Endothelial cell of umbilical vein (primary cell): ENCODE results near the gene AZGP1. TPM values are rescaled to one million over a fixed set of nuclear protein-coding genes. Genes with fewer than 3 reads are reported as not detected.

ENCODE experiments used
- BruUV-seq: library from RNA; stranded (reverse); fragments of 400-500 nt; replicated peaks from 2 replicates; lab custom pipeline; 2021; lab: Mats Ljungman, UMichigan
- CTCF ChIA-PET: fragments of 300-600, 350-600 bp; sonication (Branson Sonifier 250); formaldehyde crosslinking; loops from one replicate; lab custom pipeline; 2021; ENCODE audit warnings: antibody characterized with exemption, inconsistent platforms; lab: Charles Lee
- POLR2A ChIA-PET: fragments of 300-600, 350-600 bp; sonication (Branson Sonifier 250); formaldehyde crosslinking; loops from one replicate; lab custom pipeline; 2021; ENCODE audit warnings: antibody characterized with exemption, inconsistent platforms; lab: Charles Lee
- DNase-seq: peaks from one replicate; pipeline ENCODE4 v3.0.0-alpha.2; 2011; ENCODE audit warnings: low read depth, low spot score
- FAIRE-seq: peaks from 2 replicates; lab custom pipeline; 2011; peaks lifted over from hg19 to GRCh38; lab: Jason Lieb, UNC
- H2AFZ ChIP-seq: 2 replicates; pipeline ENCODE4 v1.6.0; 2012; ENCODE audit warnings: low read depth, low read length, control low read depth, inconsistent platforms
- H3K27ac ChIP-seq: 2 replicates; pipeline ENCODE4 v1.5.1; 2011; ENCODE audit warnings: low read depth, mild to moderate bottlenecking, control low read depth, low read length, moderate library complexity; ENCODE audit not compliant: insufficient read depth
- H3K27me3 ChIP-seq, 2 experiments: 2 replicates each; pipeline versions ENCODE4 v1.6.0 to v1.6.1; 2011; ENCODE audit warnings: low read length in 2 of 2, mixed read lengths in 1 of 2; ENCODE audit not compliant: control insufficient read depth in 2 of 2, insufficient read depth in 2 of 2
- H3K36me3 ChIP-seq, 2 experiments: 2 replicates in 1 of 2; 3 replicates in 1 of 2; pipeline ENCODE4 v1.5.1; 2011; ENCODE audit warnings: low read length in 2 of 2, mild to moderate bottlenecking in 1 of 2, moderate library complexity in 1 of 2; ENCODE audit not compliant: control insufficient read depth in 2 of 2, insufficient read depth in 2 of 2; ENCODE audit errors: extremely low read depth in 1 of 2
- H3K4me1 ChIP-seq: 3 replicates; pipeline ENCODE4 v1.5.1; 2011; ENCODE audit warnings: mild to moderate bottlenecking, low read length; ENCODE audit not compliant: control insufficient read depth, insufficient read depth; ENCODE audit errors: extremely low read depth
- H3K4me2 ChIP-seq: 2 replicates; pipeline ENCODE4 v1.6.1; 2011; ENCODE audit warnings: low read length, control low read depth, mixed read lengths; ENCODE audit not compliant: insufficient read depth
- H3K4me3 ChIP-seq, 3 experiments: fragments of 200-600 bp in 1 of 3; sonication (generic), shearing (Covaris generic) in 1 of 3; replicated peaks in 1 of 3; 2 replicates each; pipeline ENCODE4 v1.5.1; 2011 to 2016; ENCODE audit warnings: control low read depth in 3 of 3, low read length in 3 of 3, mild to moderate bottlenecking in 2 of 3, inconsistent platforms in 1 of 3, low read depth in 1 of 3, moderate library complexity in 1 of 3; ENCODE audit not compliant: insufficient read depth in 1 of 3
- H3K79me2 ChIP-seq: 2 replicates; pipeline ENCODE4 v1.6.0; 2012; ENCODE audit warnings: low read length, inconsistent platforms; ENCODE audit not compliant: control insufficient read depth, insufficient read depth
- H3K9ac ChIP-seq: replicated peaks from 2 replicates; pipeline ENCODE3; 2011; ENCODE audit warnings: low read length, control low read depth; ENCODE audit not compliant: insufficient read depth; ENCODE audit errors: extremely low read depth
- H3K9me1 ChIP-seq: replicated peaks from 3 replicates; pipeline ENCODE4 v1.6.0; 2011; ENCODE audit warnings: mild to moderate bottlenecking, low read length; ENCODE audit not compliant: control insufficient read depth, insufficient read depth; ENCODE audit errors: extremely low read depth
- H3K9me3 ChIP-seq: replicated peaks from 2 replicates; pipeline ENCODE4 v1.5.1; 2012; ENCODE audit warnings: low read length, inconsistent platforms; ENCODE audit not compliant: control insufficient read depth, insufficient read depth
- H4K20me1 ChIP-seq: replicated peaks from 2 replicates; pipeline ENCODE3; 2011; ENCODE audit warnings: mild to moderate bottlenecking, low read length; ENCODE audit not compliant: control insufficient read depth, insufficient read depth; ENCODE audit errors: extremely low read depth
- EZH2 ChIP-seq: IDR thresholded peaks from 2 replicates; pipeline ENCODE4 v1.6.1; 2012; ENCODE audit warnings: borderline replicate concordance, low read depth, mild to moderate bottlenecking, moderate library complexity, low read length, inconsistent platforms; ENCODE audit not compliant: severe bottlenecking
- FOS ChIP-seq: IDR thresholded peaks from 2 replicates; pipeline ENCODE4 v1.6.1; 2011; ENCODE audit warnings: mild to moderate bottlenecking, low read length, moderate library complexity, borderline replicate concordance; ENCODE audit not compliant: insufficient read depth
- GATA2 ChIP-seq: IDR thresholded peaks from 2 replicates; pipeline ENCODE4 v1.7.0; 2011; ENCODE audit warnings: low read depth, mild to moderate bottlenecking, moderate library complexity, mixed read lengths, low read length; ENCODE audit not compliant: insufficient read length, insufficient read depth
- JUN ChIP-seq: IDR thresholded peaks from 2 replicates; pipeline ENCODE4 v1.6.1; 2011; ENCODE audit warnings: borderline replicate concordance, low read depth; ENCODE audit not compliant: insufficient read length, insufficient read depth
- MYC ChIP-seq: IDR thresholded peaks from one replicate; pipeline ENCODE4 v1.6.1; 2011; ENCODE audit warnings: mild to moderate bottlenecking, low read depth, low read length
- POLR2A ChIP-seq: IDR thresholded peaks from 2 replicates; pipeline ENCODE4 v1.6.1; 2012; ENCODE audit warnings: low read depth, mild to moderate bottlenecking, control low read depth, low read length
- POLR2AphosphoS5 ChIP-seq: IDR thresholded peaks from 2 replicates; pipeline ENCODE4 v1.6.1; 2012; ENCODE audit warnings: low read depth, mild to moderate bottlenecking, control low read depth, low read length, moderate library complexity; ENCODE audit not compliant: insufficient read depth
- dilution Hi-C: fragments of 300-500 bp; cut with MboI; formaldehyde crosslinking; loops from one replicate; pipeline ENCODE4 v1.15.0; 2019; ENCODE audit warnings: low sequenced_read_pairs; ENCODE audit not compliant: extremely low pct_ligation_motif_present
- intact Hi-C: fragments of 100-400 bp; cut with micrococcal nuclease; formaldehyde crosslinking; loops from one replicate; pipeline ENCODE4 v1.10.0; 2022
- polyA plus RNA-seq, 4 experiments: library from polyadenylated mRNA; depleted of rRNA in 3 of 4; stranded (reverse) in 3 of 4; unstranded in 1 of 4; fragments of >200 nt; gene quantifications; 2 replicates each; pipeline versions ENCODE4 v1.2.1 to v1.2.3, GENCODE V29; 2011 to 2012; ENCODE audit warnings: missing spikeins in 1 of 4
- total RNA-seq: library from RNA; stranded (reverse); gene quantifications from 2 replicates; pipeline ENCODE4 v1.2.3, GENCODE V29; 2021
- TF ChIP-seq, protein P1 (sequence below): IDR thresholded peaks from 2 replicates; pipeline ENCODE4 v1.6.1; 2011; ENCODE audit not compliant: insufficient read depth, insufficient read length
- TF ChIP-seq, protein P2 (sequence below), 2 donors: IDR thresholded peaks; 1 replicate in 1 of 2; 2 replicates in 1 of 2; pipeline ENCODE4 v1.5.1; 2011; ENCODE audit warnings: low read length in 2 of 2, mild to moderate bottlenecking in 2 of 2, moderate library complexity in 2 of 2, control low read depth in 1 of 2, inconsistent platforms in 1 of 2, low read depth in 1 of 2; ENCODE audit not compliant: insufficient read depth in 1 of 2; ENCODE audit errors: extremely low read depth in 1 of 2

The AZGP1 gene
- total and polyA plus RNA-seq, 2 donors (not counting 3 experiments of a cell fraction or from before 2014, with no cell fraction given), result not detected

DNA sequence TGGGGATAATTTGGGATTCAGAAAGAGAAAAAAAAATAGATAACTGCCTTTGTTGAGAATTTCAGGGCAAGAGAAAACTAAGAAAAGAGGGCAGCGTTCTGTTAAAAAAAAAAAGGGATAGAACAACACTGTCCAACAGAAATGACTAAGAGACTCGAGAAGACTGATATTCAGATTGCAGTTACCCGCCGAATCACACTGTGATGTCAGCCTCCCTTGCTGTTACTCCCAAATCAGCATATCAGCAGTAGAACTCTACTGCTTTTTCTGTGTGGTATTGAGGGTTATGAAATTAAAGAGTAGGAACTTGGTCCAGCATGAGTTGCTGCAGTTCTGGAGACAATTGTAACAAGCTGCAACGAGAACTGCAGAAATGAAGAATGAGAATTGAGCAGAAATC is 48.3 kb downstream of the AZGP1 start:
- Histone ChIP-seq H2AFZ (no peak overlapping the region), H3K9ac (no peak overlapping the region), H3K27me3 (peaks cover 10 to 24% of the 10 kb centered on the region in 2 experiments), H4K20me1 (no peaks in the 10 kb centered on the region), H3K4me3 (no peak overlapping the region), H3K36me3 (no peaks in the 10 kb centered on the region), H3K79me2 (no peaks in the 10 kb centered on the region), H3K9me3 (no peaks in the 10 kb centered on the region), H3K4me1 (peaks cover 13% of the 10 kb centered on the region), H3K9me1 (no peaks in the 10 kb centered on the region), H3K27ac (no peak overlapping the region), H3K4me2 (no peak overlapping the region)
- FAIRE-seq, result no peak
- intact Hi-C loops, result no loop called here
- TF ChIP-seq, protein P1, sequence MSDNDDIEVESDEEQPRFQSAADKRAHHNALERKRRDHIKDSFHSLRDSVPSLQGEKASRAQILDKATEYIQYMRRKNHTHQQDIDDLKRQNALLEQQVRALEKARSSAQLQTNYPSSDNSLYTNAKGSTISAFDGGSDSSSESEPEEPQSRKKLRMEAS, result no peak
- no peak for TF ChIP-seq POLR2A
- TF ChIP-seq POLR2AphosphoS5, result no peak
- TF ChIP-seq, protein P2, sequence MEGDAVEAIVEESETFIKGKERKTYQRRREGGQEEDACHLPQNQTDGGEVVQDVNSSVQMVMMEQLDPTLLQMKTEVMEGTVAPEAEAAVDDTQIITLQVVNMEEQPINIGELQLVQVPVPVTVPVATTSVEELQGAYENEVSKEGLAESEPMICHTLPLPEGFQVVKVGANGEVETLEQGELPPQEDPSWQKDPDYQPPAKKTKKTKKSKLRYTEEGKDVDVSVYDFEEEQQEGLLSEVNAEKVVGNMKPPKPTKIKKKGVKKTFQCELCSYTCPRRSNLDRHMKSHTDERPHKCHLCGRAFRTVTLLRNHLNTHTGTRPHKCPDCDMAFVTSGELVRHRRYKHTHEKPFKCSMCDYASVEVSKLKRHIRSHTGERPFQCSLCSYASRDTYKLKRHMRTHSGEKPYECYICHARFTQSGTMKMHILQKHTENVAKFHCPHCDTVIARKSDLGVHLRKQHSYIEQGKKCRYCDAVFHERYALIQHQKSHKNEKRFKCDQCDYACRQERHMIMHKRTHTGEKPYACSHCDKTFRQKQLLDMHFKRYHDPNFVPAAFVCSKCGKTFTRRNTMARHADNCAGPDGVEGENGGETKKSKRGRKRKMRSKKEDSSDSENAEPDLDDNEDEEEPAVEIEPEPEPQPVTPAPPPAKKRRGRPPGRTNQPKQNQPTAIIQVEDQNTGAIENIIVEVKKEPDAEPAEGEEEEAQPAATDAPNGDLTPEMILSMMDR (IDR thresholded peaks at IDR 0.05; ENCODE audit: extremely low read depth in 1 of 2, insufficient read depth in 1 of 2, low read depth in 1 of 2, low read length in 2 of 2), result no peak
- TF ChIP-seq FOS, result no peak
- TF ChIP-seq EZH2, result no peak
- no peak for TF ChIP-seq MYC
- TF ChIP-seq GATA2, result no peak
- TF ChIP-seq JUN, result no peak
- ChIA-PET CTCF (interaction anchor here (3.9 kb wide), 1 partner anchor 9 kb away, joined by 14 read pairs; the partner anchor contains the start of gene TRIM4), POLR2A (no interaction called here)
- no peak for DNase-seq
- dilution Hi-C loops, result no loop called here
- BruUV-seq, result no TSS peak
